Measurements from ENCODE around the gene MRPS22. TPM values are rescaled to one million over a fixed set of nuclear protein-coding genes. Genes with fewer than 3 reads are reported as not detected.
A peak's percentile ranks its signal among the peaks of the same experiment; 100 is the strongest.

MRPS22 gene
- total and polyA plus RNA-seq, 2 of the 13 experiments (the other 11 are each of a cell fraction or from before 2014, with no cell fraction given): 52.7 to 113 TPM

- no peak for TF ChIP-seq ZNF704 (CRISPR knock-in tag; IDR thresholded peaks at IDR 0.05; ENCODE audit: borderline replicate concordance)
- peak; percentile 98 for TF ChIP-seq FOSL2 (CRISPR knock-in tag; IDR thresholded peaks at IDR 0.05)
- no peak for TF ChIP-seq HOXA5 (CRISPR knock-in tag; IDR thresholded peaks at IDR 0.05)
- TF ChIP-seq MAZ (IDR thresholded peaks at IDR 0.05; ENCODE audit: borderline replicate concordance, low read depth, low read length): no peak
- TF ChIP-seq MAZ (CRISPR knock-in tag; IDR thresholded peaks at IDR 0.05; ENCODE audit: low read depth): no peak
- TF ChIP-seq YEATS4 (CRISPR knock-in tag; IDR thresholded peaks at IDR 0.05; ENCODE audit: borderline replicate concordance): no peak
- TF ChIP-seq NR1H2 (CRISPR knock-in tag; IDR thresholded peaks at IDR 0.05; ENCODE audit: borderline replicate concordance, low read depth): no peak
- no peak for TF ChIP-seq ZNF816 (CRISPR knock-in tag; IDR thresholded peaks at IDR 0.05; ENCODE audit: borderline replicate concordance)
- TF ChIP-seq, protein P1, sequence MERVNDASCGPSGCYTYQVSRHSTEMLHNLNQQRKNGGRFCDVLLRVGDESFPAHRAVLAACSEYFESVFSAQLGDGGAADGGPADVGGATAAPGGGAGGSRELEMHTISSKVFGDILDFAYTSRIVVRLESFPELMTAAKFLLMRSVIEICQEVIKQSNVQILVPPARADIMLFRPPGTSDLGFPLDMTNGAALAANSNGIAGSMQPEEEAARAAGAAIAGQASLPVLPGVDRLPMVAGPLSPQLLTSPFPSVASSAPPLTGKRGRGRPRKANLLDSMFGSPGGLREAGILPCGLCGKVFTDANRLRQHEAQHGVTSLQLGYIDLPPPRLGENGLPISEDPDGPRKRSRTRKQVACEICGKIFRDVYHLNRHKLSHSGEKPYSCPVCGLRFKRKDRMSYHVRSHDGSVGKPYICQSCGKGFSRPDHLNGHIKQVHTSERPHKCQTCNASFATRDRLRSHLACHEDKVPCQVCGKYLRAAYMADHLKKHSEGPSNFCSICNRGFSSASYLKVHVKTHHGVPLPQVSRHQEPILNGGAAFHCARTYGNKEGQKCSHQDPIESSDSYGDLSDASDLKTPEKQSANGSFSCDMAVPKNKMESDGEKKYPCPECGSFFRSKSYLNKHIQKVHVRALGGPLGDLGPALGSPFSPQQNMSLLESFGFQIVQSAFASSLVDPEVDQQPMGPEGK (CRISPR knock-in tag; IDR thresholded peaks at IDR 0.05): peak; percentile 42; the same call in 1 of the 2 replicates
- no peak for TF ChIP-seq ZNF24 (IDR thresholded peaks at IDR 0.05)
- TF ChIP-seq ZFYVE20 (CRISPR knock-in tag; IDR thresholded peaks at IDR 0.05; ENCODE audit: borderline replicate concordance, low read depth): no peak
- TF ChIP-seq PITX1 (CRISPR knock-in tag; IDR thresholded peaks at IDR 0.05): peak; percentile 73; the same call in 1 of the 2 replicates
- no peak for TF ChIP-seq FOXP1 (IDR thresholded peaks at IDR 0.05)
- TF ChIP-seq FOXP1 (CRISPR knock-in tag; IDR thresholded peaks at IDR 0.05): no peak
- no peak for TF ChIP-seq HDAC1 (CRISPR knock-in tag; IDR thresholded peaks at IDR 0.05)
- TF ChIP-seq ARHGAP35 (CRISPR knock-in tag; IDR thresholded peaks at IDR 0.05; ENCODE audit: borderline replicate concordance): no peak
- no peak for TF ChIP-seq MLLT10 (CRISPR knock-in tag; IDR thresholded peaks at IDR 0.05)
- TF ChIP-seq BRD4 (CRISPR knock-in tag; IDR thresholded peaks at IDR 0.05): no peak
- TF ChIP-seq KLF12 (CRISPR knock-in tag; IDR thresholded peaks at IDR 0.05; ENCODE audit: borderline replicate concordance): no peak
- TF ChIP-seq KMT2A (CRISPR knock-in tag; IDR thresholded peaks at IDR 0.05): no peak
- no peak for TF ChIP-seq ATF5 (CRISPR knock-in tag; IDR thresholded peaks at IDR 0.05; ENCODE audit: low read depth)
- TF ChIP-seq ZNF768 (CRISPR knock-in tag; IDR thresholded peaks at IDR 0.05): peak; percentile 91
- TF ChIP-seq NCOA2 (CRISPR knock-in tag; IDR thresholded peaks at IDR 0.05): peak; percentile 81
- TF ChIP-seq, protein P2, sequence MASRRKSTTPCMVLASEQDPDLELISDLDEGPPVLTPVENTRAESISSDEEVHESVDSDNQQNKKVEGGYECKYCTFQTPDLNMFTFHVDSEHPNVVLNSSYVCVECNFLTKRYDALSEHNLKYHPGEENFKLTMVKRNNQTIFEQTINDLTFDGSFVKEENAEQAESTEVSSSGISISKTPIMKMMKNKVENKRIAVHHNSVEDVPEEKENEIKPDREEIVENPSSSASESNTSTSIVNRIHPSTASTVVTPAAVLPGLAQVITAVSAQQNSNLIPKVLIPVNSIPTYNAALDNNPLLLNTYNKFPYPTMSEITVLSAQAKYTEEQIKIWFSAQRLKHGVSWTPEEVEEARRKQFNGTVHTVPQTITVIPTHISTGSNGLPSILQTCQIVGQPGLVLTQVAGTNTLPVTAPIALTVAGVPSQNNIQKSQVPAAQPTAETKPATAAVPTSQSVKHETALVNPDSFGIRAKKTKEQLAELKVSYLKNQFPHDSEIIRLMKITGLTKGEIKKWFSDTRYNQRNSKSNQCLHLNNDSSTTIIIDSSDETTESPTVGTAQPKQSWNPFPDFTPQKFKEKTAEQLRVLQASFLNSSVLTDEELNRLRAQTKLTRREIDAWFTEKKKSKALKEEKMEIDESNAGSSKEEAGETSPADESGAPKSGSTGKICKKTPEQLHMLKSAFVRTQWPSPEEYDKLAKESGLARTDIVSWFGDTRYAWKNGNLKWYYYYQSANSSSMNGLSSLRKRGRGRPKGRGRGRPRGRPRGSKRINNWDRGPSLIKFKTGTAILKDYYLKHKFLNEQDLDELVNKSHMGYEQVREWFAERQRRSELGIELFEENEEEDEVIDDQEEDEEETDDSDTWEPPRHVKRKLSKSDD (CRISPR knock-in tag; IDR thresholded peaks at IDR 0.05; ENCODE audit: low read depth): no peak
- no peak for TF ChIP-seq GLI4 (CRISPR knock-in tag; IDR thresholded peaks at IDR 0.05; ENCODE audit: borderline replicate concordance)
Measured at GRCh38 chr3:139299261-139300132, 44.3 kb upstream of the MRPS22 start (continued).

Data from HepG2 (cell line).